HepG2 (cell line): Measurements from ENCODE around the gene TTC22. TPM values are rescaled to one million over a fixed set of nuclear protein-coding genes. Genes with fewer than 3 reads are reported as not detected.
A peak's percentile ranks its signal among the peaks of the same experiment; 100 is the strongest.

Experiments used
- AGO2 ChIP-seq: fragments of 200-400 bp; formaldehyde crosslinking; optimal IDR thresholded peaks from 2 replicates; pipeline ENCODE3; 2017; ENCODE audit warnings: mild to moderate bottlenecking, low read depth, low read length, moderate library complexity
- ARNT ChIP-seq: fragments of 450-650 bp; IDR thresholded peaks from 2 replicates; pipeline ENCODE4 v1.6.1; 2017
- CBX2 ChIP-seq, 2 experiments: fragments of 200-600 bp in 1 of 2; sonication (generic); formaldehyde crosslinking in 1 of 2; IDR thresholded peaks; 2 replicates each; pipeline versions ENCODE4 v1.7.0 to v1.8.1; 2018 to 2022; ENCODE audit warnings: low read depth in 2 of 2, low read length in 1 of 2, mild to moderate bottlenecking in 1 of 2, missing genetic modification reagents in 1 of 2
- ERF ChIP-seq: IDR thresholded peaks from 2 replicates; pipeline ENCODE4 v1.6.1; 2018; ENCODE audit warnings: missing biosample characterization, missing genetic modification reagents
- ESRRA ChIP-seq: sonication (generic); formaldehyde crosslinking; IDR thresholded peaks from 2 replicates; pipeline ENCODE4 v1.5.1; 2020; ENCODE audit warnings: mild to moderate bottlenecking, low read depth, missing genetic modification reagents
- GPN1 ChIP-seq: sonication (generic); formaldehyde crosslinking; IDR thresholded peaks from 2 replicates; pipeline ENCODE4 v1.5.1; 2020; ENCODE audit warnings: missing genetic modification reagents, borderline replicate concordance
- KDM1A ChIP-seq: IDR thresholded peaks from 2 replicates; pipeline ENCODE4 v1.6.1; 2016; ENCODE audit warnings: missing compliant biosample characterization
- KMT2B ChIP-seq: IDR thresholded peaks from 2 replicates; pipeline ENCODE4 v1.6.1; 2016; ENCODE audit warnings: missing genetic modification reagents, missing compliant biosample characterization
- MED13 ChIP-seq: sonication (generic); formaldehyde crosslinking; IDR thresholded peaks from 2 replicates; pipeline ENCODE4 v1.5.0; 2020; ENCODE audit warnings: missing genetic modification reagents
- NFRKB ChIP-seq: fragments of 450-650 bp; IDR thresholded peaks from 2 replicates; pipeline ENCODE4 v1.6.1; 2017
- NR3C1 ChIP-seq: sonication (generic); formaldehyde crosslinking; IDR thresholded peaks from 2 replicates; pipeline ENCODE4 v1.4.0; 2020; ENCODE audit warnings: missing genetic modification reagents
- POGZ ChIP-seq: sonication (generic); formaldehyde crosslinking; IDR thresholded peaks from 2 replicates; pipeline ENCODE4 v1.4.0; 2020; ENCODE audit warnings: mild to moderate bottlenecking, missing genetic modification reagents
- RBM22 ChIP-seq: fragments of 200-400 bp; formaldehyde crosslinking; optimal IDR thresholded peaks from 2 replicates; pipeline ENCODE3; 2017; ENCODE audit warnings: mild to moderate bottlenecking, low read length, moderate library complexity
- RFX5 ChIP-seq: IDR thresholded peaks from 2 replicates; pipeline ENCODE4 v1.6.1; 2011; ENCODE audit warnings: low read depth, low read length, improper control_type of control experiment
- SMC3 ChIP-seq: IDR thresholded peaks from 2 replicates; pipeline ENCODE4 v1.6.1; 2011; ENCODE audit warnings: low read length, improper control_type of control experiment
- SRSF9 ChIP-seq: fragments of 200-400 bp; formaldehyde crosslinking; IDR thresholded peaks from 2 replicates; pipeline ENCODE4 v1.6.1; 2018; ENCODE audit warnings: borderline replicate concordance, mild to moderate bottlenecking, low read depth, low read length; ENCODE audit not compliant: insufficient read depth, poor library complexity, severe bottlenecking
- ZBTB1 ChIP-seq: sonication (generic); formaldehyde crosslinking; IDR thresholded peaks from 2 replicates; pipeline ENCODE4 v1.4.0; 2020; ENCODE audit warnings: missing genetic modification reagents, borderline replicate concordance
- ZBTB42 ChIP-seq: sonication (generic); formaldehyde crosslinking; IDR thresholded peaks from 2 replicates; pipeline ENCODE4 v1.5.0; 2020; ENCODE audit warnings: mild to moderate bottlenecking, missing genetic modification reagents
- ZBTB7A ChIP-seq: sonication (generic); formaldehyde crosslinking; IDR thresholded peaks from 2 replicates; pipeline ENCODE4 v1.8.0; 2022; ENCODE audit warnings: mild to moderate bottlenecking, missing genetic modification reagents
- ZFP36L2 ChIP-seq: sonication (generic); formaldehyde crosslinking; IDR thresholded peaks from 2 replicates; pipeline ENCODE4 v1.4.0; 2020; ENCODE audit warnings: missing genetic modification reagents
- ZKSCAN8 ChIP-seq: IDR thresholded peaks from 2 replicates; pipeline ENCODE4 v1.6.1; 2016; ENCODE audit warnings: borderline replicate concordance, missing genetic modification reagents, missing compliant biosample characterization
- ZNF160 ChIP-seq: sonication (generic); formaldehyde crosslinking; IDR thresholded peaks from 2 replicates; pipeline ENCODE4 v1.8.0; 2022; ENCODE audit warnings: mild to moderate bottlenecking, inconsistent platforms, missing genetic modification reagents
- ZNF557 ChIP-seq: sonication (generic); formaldehyde crosslinking; IDR thresholded peaks from 2 replicates; pipeline ENCODE4 v1.4.0; 2020; ENCODE audit warnings: missing genetic modification reagents
- ZNF562 ChIP-seq: sonication (generic); formaldehyde crosslinking; IDR thresholded peaks from 2 replicates; pipeline ENCODE4 v1.8.0; 2022; ENCODE audit warnings: missing genetic modification reagents, borderline replicate concordance
- ZNF749 ChIP-seq: sonication (generic); formaldehyde crosslinking; IDR thresholded peaks from 2 replicates; pipeline ENCODE4 v1.8.0; 2022; ENCODE audit warnings: mild to moderate bottlenecking, missing genetic modification reagents, moderate library complexity, borderline replicate concordance
- polyA plus RNA-seq, 8 experiments: library from polyadenylated mRNA; depleted of rRNA in 3 of 8; stranded (reverse) in 7 of 8; unstranded in 1 of 8; fragments of >200 nt; fragmentation: Illumina TruSeq in 4 of 8; extraction: Trizol in 4 of 8; gene quantifications; 2 replicates each; pipeline versions ENCODE4 v1.2.1 to v1.2.3, GENCODE V29; 2011 to 2016; ENCODE audit warnings: low read depth in 4 of 8, missing spikeins in 1 of 8, mixed read lengths in 1 of 8; ENCODE audit not compliant: insufficient read depth in 1 of 8
- total RNA-seq, 5 experiments: library from RNA; depleted of rRNA; stranded (reverse); fragments of >200 nt; fragmentation: Illumina TruSeq; extraction: Trizol; gene quantifications; 2 replicates each; pipeline ENCODE4 v1.2.3, GENCODE V29; 2016; ENCODE audit warnings: low read depth in 1 of 5
- TF ChIP-seq, protein P1 (sequence below): sonication (generic); formaldehyde crosslinking; IDR thresholded peaks from 2 replicates; pipeline ENCODE4 v1.9.0; 2021; ENCODE audit warnings: missing genetic modification reagents, borderline replicate concordance
- TF ChIP-seq, protein P2 (sequence below): sonication (generic); formaldehyde crosslinking; IDR thresholded peaks from 2 replicates; pipeline ENCODE4 v1.8.0; 2022; ENCODE audit warnings: missing genetic modification reagents, low read depth, mild to moderate bottlenecking, borderline replicate concordance
- TF ChIP-seq, protein P3 (sequence below): sonication (generic); formaldehyde crosslinking; IDR thresholded peaks from 2 replicates; pipeline ENCODE4 v1.4.0; 2020; ENCODE audit warnings: missing genetic modification reagents

The TTC22 gene
- total and polyA plus RNA-seq, 2 of the 13 experiments (the other 11 are each of a cell fraction or from before 2014, with no cell fraction given) = not detected

DNA sequence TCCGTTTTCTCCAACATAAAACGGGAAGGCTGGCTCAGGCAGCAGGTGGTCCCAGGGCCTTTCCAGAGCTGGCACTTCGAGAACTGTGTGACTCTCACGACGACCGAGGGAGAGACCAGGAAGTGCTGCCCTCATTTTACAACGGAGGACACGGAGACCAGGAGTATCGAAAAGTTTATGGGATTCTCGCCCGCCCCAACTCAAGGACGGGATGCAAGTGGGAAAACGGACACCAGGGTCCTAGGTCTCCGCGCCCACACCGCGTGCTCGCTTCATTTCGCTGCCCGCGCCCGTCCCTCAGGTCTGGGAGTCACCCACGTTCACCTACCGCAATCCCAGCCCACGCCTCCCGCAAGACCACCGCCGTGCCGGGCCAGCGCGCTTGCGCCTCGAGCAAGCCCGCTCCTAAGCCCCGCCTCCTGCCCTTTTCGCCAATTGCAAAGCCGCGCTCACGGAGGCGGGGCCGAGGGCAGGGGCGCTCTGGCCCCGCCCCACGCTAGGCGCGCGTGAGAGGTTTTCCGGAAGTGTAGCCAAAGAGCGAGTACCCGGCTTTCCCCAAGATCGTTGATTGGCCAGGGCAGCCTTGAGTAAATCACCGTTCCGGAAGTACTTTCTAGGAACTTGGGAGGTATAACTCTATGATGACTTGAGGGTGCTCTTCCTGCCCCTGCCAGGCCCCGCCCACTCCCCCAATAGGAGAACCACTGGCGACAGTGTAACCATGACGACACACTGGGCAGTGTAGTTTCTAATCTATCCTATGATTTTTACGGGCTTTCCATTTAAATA, 36.8 kb downstream of the TTC22 start, which contains the start of gene PARS2 (continued):
- TF ChIP-seq ZFP36L2 (no peak), RBM22 (no peak), NR3C1 (CRISPR knock-in tag) (no peak), ZNF749 (CRISPR knock-in tag) (no peak), ZBTB42 (no peak), ARNT (no peak), SRSF9 (no peak), NFRKB (no peak), ZNF562 (CRISPR knock-in tag) (no peak), RFX5 (peak; percentile 51; the same call in 1 of the 2 replicates), KMT2B (CRISPR knock-in tag) (no peak; the same call in 1 of the 2 replicates), ZNF557 (CRISPR knock-in tag) (no peak), SMC3 (no peak), ZBTB1 (CRISPR knock-in tag) (no peak), MED13 (CRISPR knock-in tag) (no peak), GPN1 (peak; percentile 19; the same call in 1 of the 2 replicates), CBX2 (IDR thresholded peaks at IDR 0.05; ENCODE audit: low read depth, low read length) (no peak), CBX2 (CRISPR knock-in tag; IDR thresholded peaks at IDR 0.05; ENCODE audit: low read depth) (no peak), KDM1A (no peak), ZBTB7A (CRISPR knock-in tag) (peak; percentile 89; the same call in 1 of the 2 replicates), ZNF160 (no peak), ZKSCAN8 (no peak), ERF (CRISPR knock-in tag) (no peak), POGZ (CRISPR knock-in tag) (peak; percentile 44; the same call in 1 of the 2 replicates), ESRRA (CRISPR knock-in tag) (no peak), AGO2 (peak; percentile 55)
- TF ChIP-seq, protein P1, sequence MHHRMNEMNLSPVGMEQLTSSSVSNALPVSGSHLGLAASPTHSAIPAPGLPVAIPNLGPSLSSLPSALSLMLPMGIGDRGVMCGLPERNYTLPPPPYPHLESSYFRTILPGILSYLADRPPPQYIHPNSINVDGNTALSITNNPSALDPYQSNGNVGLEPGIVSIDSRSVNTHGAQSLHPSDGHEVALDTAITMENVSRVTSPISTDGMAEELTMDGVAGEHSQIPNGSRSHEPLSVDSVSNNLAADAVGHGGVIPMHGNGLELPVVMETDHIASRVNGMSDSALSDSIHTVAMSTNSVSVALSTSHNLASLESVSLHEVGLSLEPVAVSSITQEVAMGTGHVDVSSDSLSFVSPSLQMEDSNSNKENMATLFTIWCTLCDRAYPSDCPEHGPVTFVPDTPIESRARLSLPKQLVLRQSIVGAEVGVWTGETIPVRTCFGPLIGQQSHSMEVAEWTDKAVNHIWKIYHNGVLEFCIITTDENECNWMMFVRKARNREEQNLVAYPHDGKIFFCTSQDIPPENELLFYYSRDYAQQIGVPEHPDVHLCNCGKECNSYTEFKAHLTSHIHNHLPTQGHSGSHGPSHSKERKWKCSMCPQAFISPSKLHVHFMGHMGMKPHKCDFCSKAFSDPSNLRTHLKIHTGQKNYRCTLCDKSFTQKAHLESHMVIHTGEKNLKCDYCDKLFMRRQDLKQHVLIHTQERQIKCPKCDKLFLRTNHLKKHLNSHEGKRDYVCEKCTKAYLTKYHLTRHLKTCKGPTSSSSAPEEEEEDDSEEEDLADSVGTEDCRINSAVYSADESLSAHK = no peak
- TF ChIP-seq, protein P2, sequence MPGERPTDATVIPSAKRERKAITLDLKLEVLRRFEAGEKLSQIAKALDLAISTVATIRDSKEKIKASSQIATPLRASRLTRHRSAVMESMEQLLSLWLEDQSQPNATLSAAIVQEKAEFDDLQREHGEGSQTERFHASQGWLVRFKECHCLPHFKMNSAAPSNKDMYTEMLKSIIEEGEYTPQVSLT = 0 out of 2 replicates have a peak, but pooled peaks have one; percentile 91
- TF ChIP-seq, protein P3, sequence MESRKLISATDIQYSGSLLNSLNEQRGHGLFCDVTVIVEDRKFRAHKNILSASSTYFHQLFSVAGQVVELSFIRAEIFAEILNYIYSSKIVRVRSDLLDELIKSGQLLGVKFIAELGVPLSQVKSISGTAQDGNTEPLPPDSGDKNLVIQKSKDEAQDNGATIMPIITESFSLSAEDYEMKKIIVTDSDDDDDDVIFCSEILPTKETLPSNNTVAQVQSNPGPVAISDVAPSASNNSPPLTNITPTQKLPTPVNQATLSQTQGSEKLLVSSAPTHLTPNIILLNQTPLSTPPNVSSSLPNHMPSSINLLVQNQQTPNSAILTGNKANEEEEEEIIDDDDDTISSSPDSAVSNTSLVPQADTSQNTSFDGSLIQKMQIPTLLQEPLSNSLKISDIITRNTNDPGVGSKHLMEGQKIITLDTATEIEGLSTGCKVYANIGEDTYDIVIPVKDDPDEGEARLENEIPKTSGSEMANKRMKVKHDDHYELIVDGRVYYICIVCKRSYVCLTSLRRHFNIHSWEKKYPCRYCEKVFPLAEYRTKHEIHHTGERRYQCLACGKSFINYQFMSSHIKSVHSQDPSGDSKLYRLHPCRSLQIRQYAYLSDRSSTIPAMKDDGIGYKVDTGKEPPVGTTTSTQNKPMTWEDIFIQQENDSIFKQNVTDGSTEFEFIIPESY (CRISPR knock-in tag) = no peak
